ENCODE results near the gene SLC8A1. TPM values are rescaled to one million over a fixed set of nuclear protein-coding genes. Genes with fewer than 3 reads are reported as not detected.

SLC8A1 gene
- total and polyA plus RNA-seq, 2 donors (not counting 1 experiment from before 2014, with no cell fraction given): 17.4 to 109 TPM

DNA sequence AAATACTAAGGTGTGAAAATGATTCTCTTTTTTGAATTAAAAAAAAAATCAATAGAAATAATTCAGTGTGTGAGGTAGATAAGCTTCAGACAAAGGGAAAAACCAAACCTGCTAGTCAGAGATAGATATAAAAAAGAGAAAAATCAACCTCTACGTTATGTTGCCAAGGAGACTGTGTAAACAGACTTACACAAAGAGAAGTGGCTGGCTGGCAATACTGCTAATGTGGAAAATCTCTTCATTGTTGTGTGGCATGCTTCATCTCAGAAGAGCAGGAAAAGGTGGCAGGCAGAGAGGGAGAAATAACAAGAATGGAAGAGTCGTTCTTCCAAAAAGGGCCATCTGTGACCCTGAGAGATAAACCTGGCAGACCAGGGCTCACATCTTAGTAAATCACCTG lies 200.8 kb downstream of the SLC8A1 start:
- Histone ChIP-seq H3K4me2 (ENCODE audit: extremely low read depth, insufficient read depth, low read length) (no peak overlapping the region), H3K4me3 (replicated peaks in 1 of 4; ENCODE audit: control extremely low read depth in 1 of 4, insufficient read depth in 1 of 4, low read depth in 3 of 4, low read length in 4 of 4) (no peak overlapping the region), H3K4me1 (ENCODE audit: control insufficient read depth, extremely low read depth, insufficient read depth, low read length) (no peaks in the 10 kb centered on the region), H3K9me3 (ENCODE audit: control insufficient read depth, insufficient read depth, low read depth, low read length) (no peaks in the 10 kb centered on the region), H3K9ac (ENCODE audit: insufficient read depth, low read length) (no peak overlapping the region), H3K79me2 (ENCODE audit: control insufficient read depth, insufficient read depth, low read length) (no peaks in the 10 kb centered on the region), H3K36me3 (ENCODE audit: control insufficient read depth, insufficient read depth, low read length) (no peaks in the 10 kb centered on the region), H3K27ac (ENCODE audit: insufficient read depth, low read length) (no peak overlapping the region), H4K20me1 (ENCODE audit: control insufficient read depth, extremely low read depth, insufficient read depth, low read length) (no peaks in the 10 kb centered on the region), H2AFZ (ENCODE audit: low read length) (no peak overlapping the region), H3K27me3 (ENCODE audit: control insufficient read depth, insufficient read depth, low read length) (no peaks in the 10 kb centered on the region)
- TF ChIP-seq, protein P1, sequence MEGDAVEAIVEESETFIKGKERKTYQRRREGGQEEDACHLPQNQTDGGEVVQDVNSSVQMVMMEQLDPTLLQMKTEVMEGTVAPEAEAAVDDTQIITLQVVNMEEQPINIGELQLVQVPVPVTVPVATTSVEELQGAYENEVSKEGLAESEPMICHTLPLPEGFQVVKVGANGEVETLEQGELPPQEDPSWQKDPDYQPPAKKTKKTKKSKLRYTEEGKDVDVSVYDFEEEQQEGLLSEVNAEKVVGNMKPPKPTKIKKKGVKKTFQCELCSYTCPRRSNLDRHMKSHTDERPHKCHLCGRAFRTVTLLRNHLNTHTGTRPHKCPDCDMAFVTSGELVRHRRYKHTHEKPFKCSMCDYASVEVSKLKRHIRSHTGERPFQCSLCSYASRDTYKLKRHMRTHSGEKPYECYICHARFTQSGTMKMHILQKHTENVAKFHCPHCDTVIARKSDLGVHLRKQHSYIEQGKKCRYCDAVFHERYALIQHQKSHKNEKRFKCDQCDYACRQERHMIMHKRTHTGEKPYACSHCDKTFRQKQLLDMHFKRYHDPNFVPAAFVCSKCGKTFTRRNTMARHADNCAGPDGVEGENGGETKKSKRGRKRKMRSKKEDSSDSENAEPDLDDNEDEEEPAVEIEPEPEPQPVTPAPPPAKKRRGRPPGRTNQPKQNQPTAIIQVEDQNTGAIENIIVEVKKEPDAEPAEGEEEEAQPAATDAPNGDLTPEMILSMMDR (conservative IDR thresholded peaks at IDR 0.05 in 1 of 2, IDR thresholded peaks at IDR 0.05 in 1 of 2; ENCODE audit: low read depth in 1 of 2, low read length in 2 of 2): no peak
- no peak for TF ChIP-seq EZH2 (IDR thresholded peaks at IDR 0.05; ENCODE audit: low read length, missing control alignments)
- DNase-seq (ENCODE audit: low read depth in 2 of 2): peak in 1 of 2 donors; percentile 27

DNA sequence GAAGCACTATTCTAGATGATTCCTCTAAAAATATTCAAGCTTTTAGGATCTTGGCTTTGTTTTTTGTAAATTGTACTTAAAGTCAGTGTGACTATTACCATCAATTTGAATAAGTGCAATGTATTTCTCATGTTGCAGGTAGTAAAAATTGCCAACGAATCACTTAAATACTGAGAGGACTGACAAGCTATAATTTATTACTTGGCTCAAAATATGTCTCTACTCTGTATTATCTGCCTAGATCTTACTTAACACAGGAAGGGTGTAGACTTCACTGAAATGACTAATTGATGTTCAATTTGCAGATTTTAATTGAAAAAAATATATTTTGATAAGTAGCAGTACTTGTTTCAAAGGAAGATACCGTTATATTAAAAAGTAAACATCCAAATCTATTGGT lies 202.3 kb downstream of the SLC8A1 start:
- Histone ChIP-seq H2AFZ (ENCODE audit: low read length) (no peak overlapping the region), H3K4me3 (replicated peaks in 1 of 4; ENCODE audit: control extremely low read depth in 1 of 4, insufficient read depth in 1 of 4, low read depth in 3 of 4, low read length in 4 of 4) (no peak overlapping the region), H4K20me1 (ENCODE audit: control insufficient read depth, extremely low read depth, insufficient read depth, low read length) (no peaks in the 10 kb centered on the region), H3K27me3 (ENCODE audit: control insufficient read depth, insufficient read depth, low read length) (no peaks in the 10 kb centered on the region), H3K4me1 (ENCODE audit: control insufficient read depth, extremely low read depth, insufficient read depth, low read length) (no peaks in the 10 kb centered on the region), H3K36me3 (ENCODE audit: control insufficient read depth, insufficient read depth, low read length) (no peaks in the 10 kb centered on the region), H3K79me2 (ENCODE audit: control insufficient read depth, insufficient read depth, low read length) (no peaks in the 10 kb centered on the region), H3K4me2 (ENCODE audit: extremely low read depth, insufficient read depth, low read length) (no peak overlapping the region), H3K9ac (ENCODE audit: insufficient read depth, low read length) (no peak overlapping the region), H3K9me3 (ENCODE audit: control insufficient read depth, insufficient read depth, low read depth, low read length) (no peaks in the 10 kb centered on the region), H3K27ac (ENCODE audit: insufficient read depth, low read length) (no peak overlapping the region)
- TF ChIP-seq EZH2 (IDR thresholded peaks at IDR 0.05; ENCODE audit: low read length, missing control alignments): no peak
- TF ChIP-seq, protein P1 (conservative IDR thresholded peaks at IDR 0.05 in 1 of 2, IDR thresholded peaks at IDR 0.05 in 1 of 2; ENCODE audit: low read depth in 1 of 2, low read length in 2 of 2): no peak
- DNase-seq (ENCODE audit: low read depth in 2 of 2): no peak

- H3K27ac ChIP-seq (ENCODE audit: insufficient read depth, low read length): no peak overlapping the region
- no peak for TF ChIP-seq EZH2 (IDR thresholded peaks at IDR 0.05; ENCODE audit: low read length, missing control alignments)
- TF ChIP-seq, protein P1 (conservative IDR thresholded peaks at IDR 0.05 in 1 of 2, IDR thresholded peaks at IDR 0.05 in 1 of 2; ENCODE audit: low read depth in 1 of 2, low read length in 2 of 2): no peak
- H3K4me1 ChIP-seq (ENCODE audit: control insufficient read depth, extremely low read depth, insufficient read depth, low read length): peaks cover 5% of the 10 kb centered on the region
- no peaks in the 10 kb centered on the region for H3K36me3 ChIP-seq (ENCODE audit: control insufficient read depth, insufficient read depth, low read length)
- no peaks in the 10 kb centered on the region for H3K79me2 ChIP-seq (ENCODE audit: control insufficient read depth, insufficient read depth, low read length)
- no peak overlapping the region for H3K4me2 ChIP-seq (ENCODE audit: extremely low read depth, insufficient read depth, low read length)
- H2AFZ ChIP-seq (ENCODE audit: low read length): no peak overlapping the region
- no peaks in the 10 kb centered on the region for H3K9me3 ChIP-seq (ENCODE audit: control insufficient read depth, insufficient read depth, low read depth, low read length)
- no peaks in the 10 kb centered on the region for H4K20me1 ChIP-seq (ENCODE audit: control insufficient read depth, extremely low read depth, insufficient read depth, low read length)
- DNase-seq (ENCODE audit: low read depth in 2 of 2): no peak
- no peak overlapping the region for H3K4me3 ChIP-seq (replicated peaks in 1 of 4; ENCODE audit: control extremely low read depth in 1 of 4, insufficient read depth in 1 of 4, low read depth in 3 of 4, low read length in 4 of 4)
- H3K9ac ChIP-seq (ENCODE audit: insufficient read depth, low read length): no peak overlapping the region
- H3K27me3 ChIP-seq (ENCODE audit: control insufficient read depth, insufficient read depth, low read length): no peaks in the 10 kb centered on the region
These were observed 203.6 kb downstream of the SLC8A1 start for GRCh38 chr2:40248294-40248693.
